ENCODE results near the gene COA6. TPM values are rescaled to one million over a fixed set of nuclear protein-coding genes. Genes with fewer than 3 reads are reported as not detected.
"Not testable (repeated sequence)": the region's sequence is repeated elsewhere in the genome, so short reads cannot be mapped to it uniquely, and the experiment has no call there.

COA6 gene
- total RNA-seq, 1 experiment from 2014 or later = 41.3 TPM

DNA sequence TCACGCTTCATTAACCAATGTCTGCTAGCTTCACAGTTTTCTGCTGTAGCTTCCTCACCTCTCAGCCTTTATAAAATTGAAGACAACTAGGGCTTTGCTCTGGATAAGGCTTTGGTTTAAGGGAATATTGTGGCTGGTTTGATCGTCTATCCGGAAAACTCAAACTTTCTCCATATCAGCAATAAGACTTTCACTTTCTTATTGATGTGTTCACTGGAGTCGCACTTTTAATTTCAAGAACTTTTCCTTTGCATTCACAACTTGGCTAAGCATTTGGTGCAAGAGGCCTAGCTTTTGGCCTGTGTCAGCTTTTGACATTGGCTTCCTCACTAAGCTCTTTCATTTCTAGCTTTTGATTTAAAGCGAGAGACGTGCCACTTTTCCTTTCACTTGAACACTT, 12.9 kb downstream of the COA6 start:
- Histone ChIP-seq H3K36me3 (peaks cover 18% of the 10 kb centered on the region), H3K27me3 (no peaks in the 10 kb centered on the region), H3K4me3 (no peak overlapping the region), H3K9me3 (replicated peaks) (no peaks in the 10 kb centered on the region), H3K4me1 (no peaks in the 10 kb centered on the region), H3K27ac (no peak overlapping the region)
- DNase-seq = no peak

DNA sequence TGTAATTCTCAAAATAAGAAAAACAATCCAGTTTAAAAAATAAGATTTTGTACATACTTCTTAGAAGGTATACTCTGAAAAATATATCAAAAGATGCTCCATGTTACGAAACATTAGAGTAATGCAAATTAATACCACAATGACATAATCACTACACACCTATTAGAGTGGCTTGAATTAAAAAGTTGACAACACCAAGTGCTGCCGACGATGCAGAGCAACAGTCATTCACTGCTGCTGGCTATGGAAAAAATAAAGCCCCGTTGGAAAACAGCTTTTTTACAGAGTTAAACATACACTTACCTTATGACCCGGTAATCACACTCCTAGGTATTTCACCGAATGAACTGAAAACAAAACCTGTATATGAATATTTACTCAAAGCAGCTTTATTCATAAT, 14.8 kb downstream of the COA6 start:
- no peaks in the 10 kb centered on the region for H3K9me3 ChIP-seq (replicated peaks)
- no peaks in the 10 kb centered on the region for H3K27me3 ChIP-seq
- H3K36me3 ChIP-seq = peaks cover 17% of the 10 kb centered on the region
- H3K27ac ChIP-seq = no peak overlapping the region
- no peak for DNase-seq
- H3K4me1 ChIP-seq = no peaks in the 10 kb centered on the region
- no peak overlapping the region for H3K4me3 ChIP-seq

- H3K27ac ChIP-seq = no peak overlapping the region
- DNase-seq = no peak
- no peaks in the 10 kb centered on the region for H3K9me3 ChIP-seq (replicated peaks)
- peaks cover 4% of the 10 kb centered on the region; the same call in 1 of the 2 replicates for H3K36me3 ChIP-seq
- no peaks in the 10 kb centered on the region for H3K4me1 ChIP-seq
- H3K27me3 ChIP-seq = no peaks in the 10 kb centered on the region
- H3K4me3 ChIP-seq = no peak overlapping the region
Observed at GRCh38 chr1:234393190-234393589, 19.9 kb downstream of the COA6 start.

DNA sequence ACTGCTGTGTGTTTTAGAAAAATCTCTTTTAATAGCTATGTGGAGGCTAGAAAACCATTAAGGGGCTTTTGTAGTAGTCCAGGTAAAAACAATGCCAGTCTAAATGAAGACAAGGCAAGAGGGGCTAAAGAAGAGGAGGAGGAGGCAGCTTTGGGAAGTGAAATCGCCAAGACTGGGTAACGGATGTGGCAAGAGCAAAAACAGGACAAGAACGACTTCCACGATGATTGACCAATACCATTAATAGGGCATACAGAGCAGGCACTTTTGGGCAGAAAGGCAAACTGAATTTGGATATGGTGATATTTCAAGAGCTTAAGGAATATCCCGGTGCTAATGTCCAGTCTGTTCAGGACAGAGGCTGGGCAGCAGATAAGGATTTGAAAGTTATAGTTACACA, 22.0 kb downstream of the COA6 start:
- Histone ChIP-seq H3K4me1 (no peaks in the 10 kb centered on the region), H3K27ac (no peak overlapping the region), H3K9me3 (replicated peaks) (no peaks in the 10 kb centered on the region), H3K4me3 (no peak overlapping the region), H3K27me3 (no peaks in the 10 kb centered on the region), H3K36me3 (peaks cover 4% of the 10 kb centered on the region; the same call in 1 of the 2 replicates)
- no peak for DNase-seq

- Histone ChIP-seq H3K4me3 (no peak overlapping the region), H3K36me3 (peaks cover 4% of the 10 kb centered on the region; the same call in 1 of the 2 replicates), H3K27me3 (no peaks in the 10 kb centered on the region), H3K27ac (no peak overlapping the region), H3K4me1 (no peaks in the 10 kb centered on the region), H3K9me3 (replicated peaks) (no peaks in the 10 kb centered on the region)
- DNase-seq = no peak
Observed at GRCh38 chr1:234396092-234396491, 22.8 kb downstream of the COA6 start.

- no peaks in the 10 kb centered on the region for H3K4me1 ChIP-seq
- no peak for DNase-seq
- no peaks in the 10 kb centered on the region for H3K36me3 ChIP-seq
- no peaks in the 10 kb centered on the region for H3K27me3 ChIP-seq
- no peak overlapping the region for H3K4me3 ChIP-seq
- no peaks in the 10 kb centered on the region for H3K9me3 ChIP-seq (replicated peaks)
- no peak overlapping the region for H3K27ac ChIP-seq
Observed at GRCh38 chr1:234396871-234397270, 23.6 kb downstream of the COA6 start.

DNA sequence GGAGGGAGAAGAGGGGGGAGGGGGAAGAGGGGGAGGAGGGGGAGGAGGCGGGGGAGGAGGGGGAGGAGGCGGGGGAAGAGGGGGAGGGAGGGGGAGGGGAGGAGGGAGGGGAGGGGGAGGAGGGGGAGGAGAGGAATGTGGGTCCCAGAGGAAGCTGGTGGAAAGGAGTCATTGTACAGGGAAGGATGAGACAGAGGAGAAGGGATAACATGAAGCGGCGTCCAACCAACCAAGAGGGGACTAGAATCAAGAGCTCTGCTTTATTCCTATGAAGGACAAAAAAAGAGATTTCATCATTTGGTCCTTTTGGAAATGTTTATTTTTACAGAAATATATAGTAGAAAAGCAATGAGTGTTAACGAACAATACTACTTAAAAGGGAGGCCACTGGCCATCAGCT, 24.5 kb downstream of the COA6 start:
- H3K27me3 ChIP-seq = no peaks in the 10 kb centered on the region
- H3K27ac ChIP-seq = no peak overlapping the region
- H3K9me3 ChIP-seq (replicated peaks) = no peaks in the 10 kb centered on the region
- no peak overlapping the region for H3K4me3 ChIP-seq
- peak in 1 of 2 experiments; percentile 4 for DNase-seq
- no peaks in the 10 kb centered on the region for H3K4me1 ChIP-seq
- H3K36me3 ChIP-seq = no peaks in the 10 kb centered on the region

DNA sequence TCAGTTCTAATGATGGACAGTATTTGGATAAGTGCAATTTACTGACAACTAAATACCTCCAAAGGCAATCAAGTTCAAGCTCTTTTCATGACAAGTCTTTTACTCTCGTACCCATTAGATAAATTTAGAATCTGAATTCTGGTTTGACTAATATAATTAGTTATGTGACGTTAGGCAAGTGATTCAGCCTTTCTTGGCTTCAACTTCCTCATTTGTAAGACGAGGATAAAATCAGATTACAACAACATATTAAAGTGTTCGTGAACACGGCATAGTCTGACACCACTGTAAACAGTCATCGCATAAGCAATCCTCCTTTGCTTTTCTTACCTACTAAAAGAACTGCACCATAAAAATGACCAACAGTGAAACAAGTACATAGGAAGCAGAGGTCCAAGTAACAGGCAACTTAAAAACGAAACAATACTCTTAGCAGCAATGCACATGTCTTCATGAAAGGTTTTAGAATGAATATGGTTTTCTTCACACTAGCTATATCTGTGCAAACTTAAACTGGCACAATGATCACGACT, 25.7 kb downstream of the COA6 start:
- H3K36me3 ChIP-seq = no peaks in the 10 kb centered on the region
- H3K27me3 ChIP-seq = no peaks in the 10 kb centered on the region
- DNase-seq = no peak
- H3K4me3 ChIP-seq = no peak overlapping the region
- H3K4me1 ChIP-seq = no peaks in the 10 kb centered on the region
- no peak overlapping the region for H3K27ac ChIP-seq
- no peaks in the 10 kb centered on the region for H3K9me3 ChIP-seq (replicated peaks)

DNA sequence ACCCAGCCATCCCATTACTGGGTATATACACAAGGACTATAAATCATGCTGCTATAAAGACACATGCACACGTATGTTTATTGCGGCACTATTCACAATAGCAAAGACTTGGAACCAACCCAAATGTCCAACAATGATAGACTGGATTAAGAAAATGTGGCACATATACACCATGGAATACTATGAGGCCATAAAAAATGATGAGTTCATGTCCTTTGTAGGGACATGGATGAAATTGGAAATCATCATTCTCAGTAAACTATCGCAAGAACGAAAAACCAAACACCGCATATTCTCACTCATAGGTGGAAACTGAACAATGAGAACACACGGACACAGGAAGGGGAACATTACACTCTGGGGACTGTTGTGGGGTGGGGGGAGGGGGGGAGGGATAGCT, 26.3 kb downstream of the COA6 start:
- not testable (repeated sequence) for H3K36me3 ChIP-seq; H3K4me3 ChIP-seq; H3K27ac ChIP-seq; H3K9me3 ChIP-seq (replicated peaks); DNase-seq; H3K4me1 ChIP-seq; H3K27me3 ChIP-seq

DNA sequence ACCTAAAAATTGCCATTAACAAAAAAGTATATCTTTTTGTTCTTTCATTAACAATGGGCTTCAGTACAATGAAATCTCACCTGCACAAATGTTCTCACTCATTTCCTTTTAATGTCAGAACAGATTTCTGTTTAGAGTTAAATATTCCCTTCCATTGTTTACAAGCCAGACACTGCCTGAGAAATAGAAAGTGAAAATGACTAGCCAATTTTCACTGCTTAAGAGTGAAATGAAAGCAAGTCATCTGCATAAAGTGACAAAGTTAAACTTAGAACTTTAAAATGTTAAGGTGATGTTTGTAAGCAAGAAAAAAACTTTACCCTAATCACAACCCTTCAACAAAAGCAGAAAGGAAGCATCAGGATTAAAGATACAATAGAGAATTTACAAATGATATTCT, 27.5 kb downstream of the COA6 start:
- DNase-seq = no peak
- no peak overlapping the region for H3K4me3 ChIP-seq

GRCh38 chr1:234401658-234402057, 28.4 kb downstream of the COA6 start:
- Histone ChIP-seq H3K4me1 (no peaks in the 10 kb centered on the region), H3K27me3 (no peaks in the 10 kb centered on the region), H3K4me3 (no peak overlapping the region), H3K9me3 (replicated peaks) (no peaks in the 10 kb centered on the region), H3K27ac (no peak overlapping the region), H3K36me3 (no peaks in the 10 kb centered on the region)
- no peak for DNase-seq

More for the DNA sequence above, 27.5 kb downstream of the COA6 start:
- Histone ChIP-seq H3K27me3 (no peaks in the 10 kb centered on the region), H3K9me3 (replicated peaks) (no peaks in the 10 kb centered on the region), H3K27ac (no peak overlapping the region), H3K4me1 (no peaks in the 10 kb centered on the region), H3K36me3 (no peaks in the 10 kb centered on the region)

DNA sequence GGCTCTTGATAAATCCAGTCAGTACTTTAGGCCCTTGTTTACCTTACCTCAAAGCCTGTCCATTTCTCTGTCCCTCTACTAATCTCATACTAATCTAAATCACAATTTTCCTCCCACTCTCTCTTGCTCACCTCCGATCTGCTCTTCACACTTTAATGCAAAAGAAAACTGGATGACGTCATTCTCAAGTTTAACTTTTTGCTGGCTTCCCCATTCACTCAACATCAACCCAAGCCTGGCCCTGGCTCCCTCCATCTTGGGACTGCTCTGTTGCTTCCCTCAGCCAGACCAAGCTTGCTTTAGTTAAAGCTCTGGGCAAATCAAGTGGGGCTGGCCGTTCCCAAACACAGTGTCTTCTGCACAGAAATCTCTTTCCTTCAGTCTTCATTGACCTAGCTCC, 29.7 kb downstream of the COA6 start:
- H3K4me1 ChIP-seq = no peaks in the 10 kb centered on the region
- H3K4me3 ChIP-seq = no peak overlapping the region
- H3K36me3 ChIP-seq = no peaks in the 10 kb centered on the region
- H3K9me3 ChIP-seq (replicated peaks) = no peaks in the 10 kb centered on the region
- DNase-seq = no peak
- H3K27me3 ChIP-seq = no peaks in the 10 kb centered on the region
- no peak overlapping the region for H3K27ac ChIP-seq

- Histone ChIP-seq H3K9me3 (replicated peaks) (no peaks in the 10 kb centered on the region), H3K4me1 (no peaks in the 10 kb centered on the region), H3K27ac (no peak overlapping the region), H3K27me3 (no peaks in the 10 kb centered on the region), H3K36me3 (peaks cover 3% of the 10 kb centered on the region; the same call in 1 of the 2 replicates), H3K4me3 (no peak overlapping the region)
- no peak for DNase-seq
Observed at GRCh38 chr1:234405676-234406075, 32.4 kb downstream of the COA6 start.

- Histone ChIP-seq H3K4me1 (no peaks in the 10 kb centered on the region), H3K9me3 (replicated peaks) (no peaks in the 10 kb centered on the region), H3K27me3 (no peaks in the 10 kb centered on the region), H3K27ac (no peak overlapping the region), H3K36me3 (peaks cover 3% of the 10 kb centered on the region), H3K4me3 (no peak overlapping the region)
- DNase-seq = no peak
Observed at GRCh38 chr1:234406871-234407270, 33.6 kb downstream of the COA6 start.

- Histone ChIP-seq H3K9me3 (replicated peaks) (no peaks in the 10 kb centered on the region), H3K4me3 (no peak overlapping the region), H3K27me3 (no peaks in the 10 kb centered on the region), H3K4me1 (no peaks in the 10 kb centered on the region), H3K27ac (no peak overlapping the region), H3K36me3 (peaks cover 3% of the 10 kb centered on the region)
- DNase-seq = no peak
Observed at GRCh38 chr1:234408757-234409156, 35.5 kb downstream of the COA6 start.

DNA sequence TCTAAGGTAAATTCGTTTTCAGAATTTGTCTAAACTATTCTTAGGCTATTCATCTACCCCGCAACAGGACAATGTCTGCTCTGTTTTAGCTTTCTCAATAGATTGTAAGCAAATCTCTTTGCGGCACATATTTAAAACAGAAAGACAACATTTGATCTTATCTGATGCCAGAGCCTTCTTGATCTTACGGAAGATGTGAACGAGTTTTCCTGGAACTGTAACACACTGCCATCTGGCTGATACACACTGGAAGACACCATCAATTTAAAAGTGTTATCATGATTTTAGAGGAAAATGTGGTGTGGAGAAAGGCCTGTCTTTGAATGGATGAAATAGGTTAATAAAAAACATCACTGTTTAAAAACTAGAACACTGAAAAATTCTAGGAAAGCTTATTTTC, 36.1 kb downstream of the COA6 start:
- Histone ChIP-seq H3K27me3 (no peaks in the 10 kb centered on the region), H3K4me1 (no peaks in the 10 kb centered on the region), H3K36me3 (peaks cover 3% of the 10 kb centered on the region), H3K4me3 (no peak overlapping the region), H3K27ac (no peak overlapping the region), H3K9me3 (replicated peaks) (no peaks in the 10 kb centered on the region)
- no peak for DNase-seq

Data from SJCRH30 (cell line).